Neural progenitor cell (in vitro differentiated cells): ENCODE data around the gene ANGEL1. TPM values are rescaled to one million over a fixed set of nuclear protein-coding genes. Genes with fewer than 3 reads are reported as not detected.
A peak's percentile ranks its signal among the peaks of the same experiment; 100 is the strongest.

ENCODE experiments used
- DNase-seq: peaks from one replicate; pipeline ENCODE4 v3.0.0-alpha.2; 2016; ENCODE audit warnings: low spot score
- H2AFZ ChIP-seq: fragments of 200-600 bp; sonication (generic); replicated peaks from 2 replicates; pipeline ENCODE4 v1.6.1; 2016; ENCODE audit warnings: antibody characterized with exemption
- H3F3A ChIP-seq: fragments of 200-600 bp; sonication (generic); 2 replicates; pipeline ENCODE4 v1.6.1; 2016; ENCODE audit warnings: antibody characterized with exemption, low read depth
- H3K27ac ChIP-seq: fragments of 200-600 bp; sonication (generic); 2 replicates; pipeline ENCODE4 v1.5.1; 2016; ENCODE audit warnings: mild to moderate bottlenecking
- H3K27me3 ChIP-seq: fragments of 200-600 bp; sonication (generic); 2 replicates; pipeline ENCODE4 v1.6.1; 2016; ENCODE audit warnings: mild to moderate bottlenecking, moderate library complexity
- H3K36me3 ChIP-seq: fragments of 200-600 bp; sonication (generic); 2 replicates; pipeline ENCODE4 v1.5.1; 2016
- H3K4me1 ChIP-seq: fragments of 200-600 bp; sonication (generic); 2 replicates; pipeline ENCODE4 v1.6.1; 2016; ENCODE audit warnings: mixed run types
- H3K4me2 ChIP-seq: fragments of 200-600 bp; sonication (generic); 2 replicates; pipeline ENCODE4 v1.6.1; 2016
- H3K4me3 ChIP-seq: fragments of 200-600 bp; sonication (generic); 2 replicates; pipeline ENCODE4 v1.5.1; 2016
- H3K79me2 ChIP-seq: fragments of 200-600 bp; sonication (generic); 2 replicates; pipeline ENCODE4 v1.6.1; 2016; ENCODE audit warnings: low read depth
- H3K9ac ChIP-seq: fragments of 200-600 bp; sonication (generic); 2 replicates; pipeline ENCODE4 v1.6.1; 2016
- H3K9me3 ChIP-seq: fragments of 200-600 bp; sonication (generic); 2 replicates; pipeline ENCODE4 v1.5.1; 2016; ENCODE audit warnings: low read depth
- H4K20me1 ChIP-seq: fragments of 200-600 bp; sonication (generic); 2 replicates; pipeline ENCODE4 v1.6.1; 2016; ENCODE audit warnings: low read depth
- H3K27ac Mint-ChIP-seq: 3 replicates; pipeline ENCODE4 v1.8.0; 2021; ENCODE audit warnings: mixed read lengths
- H3K27me3 Mint-ChIP-seq: 2 replicates; pipeline ENCODE4 v1.8.0; 2022; ENCODE audit warnings: low read depth, mild to moderate bottlenecking, inconsistent platforms, moderate library complexity, mixed read lengths; ENCODE audit not compliant: insufficient read depth
- H3K36me3 Mint-ChIP-seq: 3 replicates; pipeline ENCODE4 v1.8.0; 2021; ENCODE audit warnings: mixed read lengths
- H3K4me1 Mint-ChIP-seq: 3 replicates; pipeline ENCODE4 v1.8.0; 2021; ENCODE audit warnings: mixed read lengths
- H3K4me3 Mint-ChIP-seq: 3 replicates; pipeline ENCODE4 v1.8.0; 2021; ENCODE audit warnings: mild to moderate bottlenecking, moderate library complexity, mixed read lengths
- H3K9me3 Mint-ChIP-seq: 3 replicates; pipeline ENCODE4 v1.8.0; 2020; ENCODE audit warnings: mixed read lengths
- EZH2 ChIP-seq: fragments of 200-600 bp; sonication (generic); IDR thresholded peaks from 2 replicates; pipeline ENCODE4 v1.6.1; 2017; ENCODE audit warnings: antibody characterized with exemption, mild to moderate bottlenecking, moderate library complexity
- EZH2phosphoT487 ChIP-seq: fragments of 200-600 bp; sonication (generic); IDR thresholded peaks from 2 replicates; pipeline ENCODE4 v1.6.1; 2017; ENCODE audit warnings: antibody characterized with exemption
- total RNA-seq: library from RNA; depleted of rRNA; stranded (reverse); fragments of >200 nt; gene quantifications from 2 replicates; pipeline ENCODE4 v1.2.3, GENCODE V29; 2015; ENCODE audit warnings: low replicate concordance
- TF ChIP-seq, protein P1 (sequence below): fragments of 200-600 bp; sonication (generic); IDR thresholded peaks from 2 replicates; pipeline ENCODE4 v1.5.1; 2017; ENCODE audit warnings: antibody characterized with exemption, mild to moderate bottlenecking

The ANGEL1 gene
- total RNA-seq, 1 donor from 2014 or later: 23.2 TPM

DNA sequence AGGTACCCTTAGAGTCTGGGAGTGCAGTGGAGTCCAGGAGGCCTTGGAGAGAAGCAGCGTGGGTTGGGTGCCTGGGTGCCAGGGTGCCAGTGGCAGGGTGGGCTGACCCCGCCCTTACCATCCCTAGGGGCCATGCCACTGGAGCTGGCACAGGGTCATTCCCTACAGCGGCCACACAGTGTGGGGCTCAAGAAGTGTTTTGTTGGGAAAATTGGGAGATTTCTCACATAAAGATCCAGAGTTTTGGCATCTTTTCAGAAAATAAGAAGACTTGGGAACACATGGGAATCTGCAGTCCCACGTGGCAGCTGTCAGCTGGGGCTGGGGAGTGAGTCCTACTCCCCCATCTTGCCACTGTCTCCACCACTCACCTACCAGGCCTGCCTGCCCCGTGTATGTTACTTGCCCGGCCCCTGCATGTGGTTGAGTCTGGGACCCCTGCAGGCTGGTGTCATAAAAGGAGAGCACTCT is 47.2 kb downstream of the ANGEL1 start:
- Mint-ChIP-seq H3K27ac (no peak overlapping the region), H3K36me3 (peaks cover 8% of the 10 kb centered on the region), H3K4me1 (peaks cover 48% of the 10 kb centered on the region), H3K4me3 (no peak overlapping the region), H3K9me3 (no peaks in the 10 kb centered on the region), H3K27me3 (peaks cover 7% of the 10 kb centered on the region)
- H3K9ac ChIP-seq: no peak overlapping the region
- H2AFZ ChIP-seq: no peak overlapping the region
- no peak overlapping the region for H3K4me2 ChIP-seq
- no peak for DNase-seq
- H3K79me2 ChIP-seq: no peaks in the 10 kb centered on the region
- H3K27ac ChIP-seq: no peak overlapping the region
- H3K27me3 ChIP-seq: peaks cover 40% of the 10 kb centered on the region
- no peaks in the 10 kb centered on the region for H3K9me3 ChIP-seq
- H3K4me1 ChIP-seq: peaks cover 18% of the 10 kb centered on the region
- H3K4me3 ChIP-seq: no peak overlapping the region
- H4K20me1 ChIP-seq: peaks cover 15% of the 10 kb centered on the region
- no peak for TF ChIP-seq EZH2phosphoT487
- TF ChIP-seq, protein P1, sequence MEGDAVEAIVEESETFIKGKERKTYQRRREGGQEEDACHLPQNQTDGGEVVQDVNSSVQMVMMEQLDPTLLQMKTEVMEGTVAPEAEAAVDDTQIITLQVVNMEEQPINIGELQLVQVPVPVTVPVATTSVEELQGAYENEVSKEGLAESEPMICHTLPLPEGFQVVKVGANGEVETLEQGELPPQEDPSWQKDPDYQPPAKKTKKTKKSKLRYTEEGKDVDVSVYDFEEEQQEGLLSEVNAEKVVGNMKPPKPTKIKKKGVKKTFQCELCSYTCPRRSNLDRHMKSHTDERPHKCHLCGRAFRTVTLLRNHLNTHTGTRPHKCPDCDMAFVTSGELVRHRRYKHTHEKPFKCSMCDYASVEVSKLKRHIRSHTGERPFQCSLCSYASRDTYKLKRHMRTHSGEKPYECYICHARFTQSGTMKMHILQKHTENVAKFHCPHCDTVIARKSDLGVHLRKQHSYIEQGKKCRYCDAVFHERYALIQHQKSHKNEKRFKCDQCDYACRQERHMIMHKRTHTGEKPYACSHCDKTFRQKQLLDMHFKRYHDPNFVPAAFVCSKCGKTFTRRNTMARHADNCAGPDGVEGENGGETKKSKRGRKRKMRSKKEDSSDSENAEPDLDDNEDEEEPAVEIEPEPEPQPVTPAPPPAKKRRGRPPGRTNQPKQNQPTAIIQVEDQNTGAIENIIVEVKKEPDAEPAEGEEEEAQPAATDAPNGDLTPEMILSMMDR: no peak
- TF ChIP-seq EZH2: no peak
- no peaks in the 10 kb centered on the region for H3K36me3 ChIP-seq
- no peaks in the 10 kb centered on the region for H3F3A ChIP-seq

DNA sequence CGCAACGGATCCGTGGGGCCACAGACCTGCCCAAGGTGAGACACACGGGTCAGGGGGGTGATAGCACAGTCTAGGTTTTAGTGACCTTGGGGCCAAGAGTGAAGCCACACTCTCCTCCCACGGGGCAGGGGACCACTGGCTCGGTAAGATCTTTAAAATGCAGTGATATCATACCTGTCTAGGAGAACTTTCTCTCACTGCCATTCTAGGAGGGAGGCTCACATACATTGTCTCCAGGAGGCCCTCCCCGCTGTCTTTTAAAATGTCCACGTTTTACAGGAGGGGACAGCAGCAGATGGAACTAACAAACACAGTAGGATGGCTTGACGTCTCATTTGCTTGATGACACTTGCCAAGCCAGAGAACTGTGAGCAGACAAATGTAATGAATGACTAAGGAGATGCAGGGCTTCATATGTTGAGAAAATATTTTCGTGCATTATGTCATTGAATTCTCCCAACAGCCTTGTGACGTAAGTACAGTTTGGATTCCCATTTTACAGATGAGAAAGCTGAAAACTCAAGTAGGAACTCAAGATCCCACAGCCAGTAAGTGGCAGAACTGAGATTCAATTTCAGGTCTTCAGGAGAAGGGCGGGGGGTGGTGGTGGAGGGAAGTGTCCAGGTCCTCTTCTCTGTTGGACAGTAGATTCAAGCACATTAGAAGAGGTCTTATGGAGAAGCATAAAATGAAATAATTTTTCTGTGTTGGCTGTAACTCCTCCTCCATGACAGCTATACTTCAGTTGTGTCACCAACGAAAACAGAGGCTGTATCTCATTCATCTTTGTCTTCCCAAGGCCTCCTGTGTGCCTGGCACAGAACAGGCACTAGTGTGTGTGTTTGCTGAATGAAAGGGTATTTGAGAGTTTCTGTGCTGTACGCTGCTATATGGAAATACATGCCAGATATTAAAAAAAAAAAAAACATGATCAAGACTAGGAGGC is 49.3 kb downstream of the ANGEL1 start:
- H3K27me3 Mint-ChIP-seq: peaks cover 7% of the 10 kb centered on the region
- H3K36me3 Mint-ChIP-seq: peaks cover 5% of the 10 kb centered on the region
- Histone ChIP-seq H3K4me2 (no peak overlapping the region), H2AFZ (no peak overlapping the region), H3K27me3 (peaks cover 61% of the 10 kb centered on the region), H3F3A (no peaks in the 10 kb centered on the region), H4K20me1 (peaks cover 14% of the 10 kb centered on the region), H3K4me3 (no peak overlapping the region), H3K4me1 (peaks cover 16% of the 10 kb centered on the region), H3K27ac (no peak overlapping the region), H3K36me3 (no peaks in the 10 kb centered on the region), H3K79me2 (no peaks in the 10 kb centered on the region), H3K9me3 (no peaks in the 10 kb centered on the region), H3K9ac (no peak overlapping the region)
- TF ChIP-seq EZH2: no peak
- TF ChIP-seq, protein P1: no peak
- no peak for TF ChIP-seq EZH2phosphoT487
- H3K4me3 Mint-ChIP-seq: peak overlapping the region; percentile 95
- H3K9me3 Mint-ChIP-seq: no peaks in the 10 kb centered on the region
- no peak overlapping the region for H3K27ac Mint-ChIP-seq
- peaks cover 46% of the 10 kb centered on the region for H3K4me1 Mint-ChIP-seq
- DNase-seq: no peak

- no peaks in the 10 kb centered on the region for H3K79me2 ChIP-seq
- peaks cover 7% of the 10 kb centered on the region for H3K27me3 Mint-ChIP-seq
- H3K9me3 ChIP-seq: no peaks in the 10 kb centered on the region
- peak overlapping the region; percentile 93 for H3K27ac Mint-ChIP-seq
- peaks cover 62% of the 10 kb centered on the region for H3K27me3 ChIP-seq
- no peaks in the 10 kb centered on the region for H3K36me3 ChIP-seq
- no peak overlapping the region for H3K9ac ChIP-seq
- H3K4me3 Mint-ChIP-seq: peak overlapping the region; percentile 95
- DNase-seq: no peak
- H3K27ac ChIP-seq: no peak overlapping the region
- peaks cover 5% of the 10 kb centered on the region for H3K36me3 Mint-ChIP-seq
- TF ChIP-seq EZH2 (no peak), EZH2phosphoT487 (no peak)
- TF ChIP-seq, protein P1: no peak
- no peaks in the 10 kb centered on the region for H3K9me3 Mint-ChIP-seq
- peak overlapping the region; percentile 99 for H3K4me2 ChIP-seq
- no peaks in the 10 kb centered on the region for H3F3A ChIP-seq
- peaks cover 6% of the 10 kb centered on the region for H4K20me1 ChIP-seq
- peak overlapping the region; percentile 67 for H3K4me3 ChIP-seq
- peaks cover 8% of the 10 kb centered on the region for H3K4me1 ChIP-seq
- H3K4me1 Mint-ChIP-seq: peaks cover 38% of the 10 kb centered on the region
- H2AFZ ChIP-seq: peak overlapping the region; percentile 99
Measured at GRCh38 chr14:76762411-76763095, 50.1 kb downstream of the ANGEL1 start.
